Mesodermal cell (in vitro differentiated cells): ENCODE results near the gene CUL2.

Source experiments
- H3K27ac ChIP-seq: 2 replicates; pipeline ENCODE4 v1.7.0; 2013; ENCODE audit warnings: mild to moderate bottlenecking, low read depth, low read length, moderate library complexity; ENCODE audit not compliant: severe bottlenecking
- H3K36me3 ChIP-seq: 2 replicates; pipeline ENCODE4 v1.7.1; 2013; ENCODE audit warnings: mild to moderate bottlenecking, low read length, moderate library complexity; ENCODE audit not compliant: control insufficient read depth, insufficient read depth
- H3K4me1 ChIP-seq: one replicate; pipeline ENCODE4 v1.7.1; 2013; ENCODE audit warnings: mild to moderate bottlenecking, low read length; ENCODE audit not compliant: insufficient read depth, control insufficient read depth, poor library complexity, severe bottlenecking
- H3K4me3 ChIP-seq: 2 replicates; pipeline ENCODE4 v1.7.0; 2013; ENCODE audit warnings: low read length, control low read depth, mild to moderate bottlenecking; ENCODE audit not compliant: insufficient read depth, poor library complexity, severe bottlenecking; ENCODE audit errors: extremely low read depth
- H3K9me3 ChIP-seq: 2 replicates; pipeline ENCODE4 v1.7.1; 2013; ENCODE audit warnings: mild to moderate bottlenecking, low read length, moderate library complexity; ENCODE audit not compliant: control insufficient read depth
- WGBS, 2 experiments: methylation state at CpG; one replicate each; pipeline ENCODE4 v1.1.5; 2013; ENCODE audit warnings: missing lambda C conversion rate in 2 of 2; ENCODE audit not compliant: insufficient coverage in 2 of 2; 5-methylcytosine and 5-hydroxymethylcytosine counted together

Gene CUL2

GRCh38 chr10:34966451-34966850 is 123.7 kb downstream of the CUL2 start:
- no peak overlapping the region for H3K4me3 ChIP-seq
- WGBS, 2 experiments: 88 to 90% methylated on average over 4 to 5 of the region's 5 CpGs
- no peak overlapping the region for H3K27ac ChIP-seq
- H3K4me1 ChIP-seq: no peaks in the 10 kb centered on the region
- no peaks in the 10 kb centered on the region for H3K9me3 ChIP-seq
- H3K36me3 ChIP-seq: no peaks in the 10 kb centered on the region

- Histone ChIP-seq H3K4me1 (no peaks in the 10 kb centered on the region), H3K36me3 (no peaks in the 10 kb centered on the region), H3K27ac (no peak overlapping the region), H3K9me3 (no peaks in the 10 kb centered on the region), H3K4me3 (no peak overlapping the region)
- 96 to 97% methylated on average over 5 of the region's 5 CpGs for WGBS, 2 experiments
These were observed 124.1 kb downstream of the CUL2 start for GRCh38 chr10:34966040-34966439.

GRCh38 chr10:34964166-34964800 is 125.9 kb downstream of the CUL2 start:
- no peak overlapping the region for H3K4me3 ChIP-seq
- H3K36me3 ChIP-seq: no peaks in the 10 kb centered on the region
- H3K4me1 ChIP-seq: no peaks in the 10 kb centered on the region
- H3K27ac ChIP-seq: no peak overlapping the region
- WGBS, 2 experiments: 93 to 96% methylated on average over 13 of the region's 13 CpGs
- no peaks in the 10 kb centered on the region for H3K9me3 ChIP-seq

GRCh38 chr10:34962866-34963265 is 127.3 kb downstream of the CUL2 start:
- Histone ChIP-seq H3K27ac (no peak overlapping the region), H3K36me3 (no peaks in the 10 kb centered on the region), H3K4me3 (no peak overlapping the region), H3K4me1 (no peaks in the 10 kb centered on the region), H3K9me3 (no peaks in the 10 kb centered on the region)
- 84 to 94% methylated on average over 2 of the region's 2 CpGs for WGBS, 2 experiments

GRCh38 chr10:34960983-34961382 is 129.2 kb downstream of the CUL2 start:
- H3K4me1 ChIP-seq: no peaks in the 10 kb centered on the region
- H3K9me3 ChIP-seq: no peaks in the 10 kb centered on the region
- H3K4me3 ChIP-seq: no peak overlapping the region
- H3K36me3 ChIP-seq: no peaks in the 10 kb centered on the region
- no peak overlapping the region for H3K27ac ChIP-seq
- 97 to 100% methylated on average over 4 to 5 of the region's 8 CpGs for WGBS, 2 experiments

GRCh38 chr10:34959786-34960185 is 130.4 kb downstream of the CUL2 start:
- 67% methylated on average over 1 of the region's 4 CpGs; no CpG with 5 or more reads in 1 of the 2 experiments for WGBS, 2 experiments
- H3K4me1 ChIP-seq: no peaks in the 10 kb centered on the region
- no peak overlapping the region for H3K4me3 ChIP-seq
- no peaks in the 10 kb centered on the region for H3K9me3 ChIP-seq
- no peak overlapping the region for H3K27ac ChIP-seq
- H3K36me3 ChIP-seq: no peaks in the 10 kb centered on the region

- Histone ChIP-seq H3K4me3 (no peak overlapping the region), H3K27ac (no peak overlapping the region), H3K4me1 (no peaks in the 10 kb centered on the region), H3K9me3 (no peaks in the 10 kb centered on the region), H3K36me3 (no peaks in the 10 kb centered on the region)
- 88 to 89% methylated on average over 4 to 5 of the region's 9 CpGs for WGBS, 2 experiments
These were observed 130.8 kb downstream of the CUL2 start for GRCh38 chr10:34959321-34959720.
